22Rv1 (cell line): ENCODE results near the gene CLMP.

Experiments used
- CTCF ChIP-seq: fragments of 450-650 bp; IDR thresholded peaks from 2 replicates; pipeline ENCODE4 v1.5.1; 2017; ENCODE audit warnings: mild to moderate bottlenecking
- ZFX ChIP-seq: fragments of 450-650 bp; IDR thresholded peaks from 2 replicates; pipeline ENCODE4 v1.6.1; 2017; ENCODE audit warnings: antibody characterized with exemption, borderline replicate concordance

GRCh38 chr11:123214396-123214795, 19.3 kb upstream of the CLMP start:
- TF ChIP-seq CTCF (no peak), ZFX (no peak)
